ENCODE data around the gene ANKRD42. TPM values are rescaled to one million over a fixed set of nuclear protein-coding genes. Genes with fewer than 3 reads are reported as not detected.

ANKRD42 gene
- total and polyA plus RNA-seq, 2 experiments from 2014 or later, result 5.3 to 5.7 TPM

GRCh38 chr11:83147895-83148294, 45.6 kb upstream of the ANKRD42 start (continued):
- TF ChIP-seq ZNF462 (CRISPR knock-in tag; IDR thresholded peaks at IDR 0.05) (no peak), NANOG (IDR thresholded peaks at IDR 0.05; ENCODE audit: borderline replicate concordance) (no peak), EZH2 (IDR thresholded peaks at IDR 0.05; ENCODE audit: low read depth, unreplicated experiment) (no peak), ZNF331 (CRISPR knock-in tag; IDR thresholded peaks at IDR 0.05; ENCODE audit: low read depth) (no peak), ETS1 (IDR thresholded peaks at IDR 0.05) (no peak), CTCF (conservative IDR thresholded peaks at IDR 0.05; ENCODE audit: low read depth in 2 of 2) (no peak), ZNF114 (CRISPR knock-in tag; IDR thresholded peaks at IDR 0.05) (no peak), STAT1 (IDR thresholded peaks at IDR 0.05; ENCODE audit: unreplicated experiment) (no peak)

All from GM23338 (cell line).